ENCODE data around the gene CEACAM8.

DNA sequence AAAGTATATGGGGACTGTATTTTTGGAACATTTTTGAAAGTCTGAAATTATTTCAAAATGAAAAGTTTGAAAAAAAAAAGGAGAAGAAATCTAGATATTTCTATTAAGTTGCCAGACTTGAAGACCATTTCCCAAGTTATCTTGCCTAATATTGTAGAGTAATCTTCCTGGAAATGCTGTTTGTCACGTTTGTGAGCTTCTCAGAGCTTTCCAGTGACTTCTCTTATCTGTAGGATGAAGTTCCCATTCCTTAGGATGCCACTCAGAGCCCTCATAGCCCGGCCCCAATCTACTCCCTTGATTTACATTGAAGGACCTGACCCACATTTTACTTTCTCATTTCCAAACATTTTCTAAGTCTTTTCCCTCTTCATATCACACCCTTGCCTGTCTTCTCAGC, 23.6 kb downstream of the CEACAM8 start:
- no peak for TF ChIP-seq FOXP2 (optimal IDR thresholded peaks at IDR 0.05; ENCODE audit: borderline replicate concordance, extremely low read depth, extremely low read length, insufficient read depth)
- no peak for TF ChIP-seq POLR2AphosphoS5 (IDR thresholded peaks at IDR 0.05; ENCODE audit: low read depth, low read length)
